ENCODE results near the gene HIP1.
"Not testable (repeated sequence)": the region's sequence is repeated elsewhere in the genome, so short reads cannot be mapped to it uniquely, and the experiment has no call there.

The HIP1 gene

GRCh38 chr7:75771224-75771623, 32.5 kb upstream of the HIP1 start:
- TF ChIP-seq CTCF (IDR thresholded peaks at IDR 0.05; ENCODE audit: low read depth, low read length, missing control alignments) = no peak
- no peak overlapping the region for H3K4me3 ChIP-seq (ENCODE audit: low read depth, low read length)

DNA sequence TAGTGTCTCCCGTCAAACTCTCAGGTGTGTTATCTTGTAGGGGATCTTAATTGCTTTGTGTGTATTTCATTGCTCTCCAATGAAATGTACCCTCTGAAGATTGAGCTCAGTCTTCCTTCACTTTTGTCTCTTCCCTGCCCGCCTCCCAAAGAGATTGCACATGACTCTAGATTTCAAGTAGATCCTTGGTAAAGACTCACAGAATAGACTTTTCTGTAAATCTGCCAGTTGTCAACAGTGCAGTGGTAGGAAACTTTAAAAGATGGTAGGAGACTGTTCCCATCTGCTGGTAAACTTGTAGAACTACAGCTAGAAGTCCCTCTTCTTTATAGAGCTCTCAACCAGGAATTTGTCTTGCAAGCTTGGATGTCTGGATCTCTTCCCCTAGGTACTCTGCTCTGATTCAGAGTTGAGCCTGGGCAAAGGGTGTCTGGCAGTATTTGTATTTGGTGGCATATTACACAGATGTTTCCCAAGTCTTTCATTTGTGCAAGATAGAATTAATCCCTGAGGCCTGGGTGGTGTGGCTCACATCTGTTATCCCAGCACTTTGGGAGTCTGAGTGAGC, 23.7 kb upstream of the HIP1 start:
- no peak for DNase-seq (ENCODE audit: low read depth)
- H3K4me3 ChIP-seq (ENCODE audit: low read depth, low read length) = no peak overlapping the region
- TF ChIP-seq CTCF (IDR thresholded peaks at IDR 0.05; ENCODE audit: low read depth, low read length, missing control alignments) = peak; percentile 79

More at GRCh38 chr7:75771224-75771623, 32.5 kb upstream of the HIP1 start:
- no peak for DNase-seq (ENCODE audit: low read depth)

GRCh38 chr7:75761801-75762200, 23.1 kb upstream of the HIP1 start:
- not testable (repeated sequence) for H3K4me3 ChIP-seq (ENCODE audit: low read depth, low read length); DNase-seq (ENCODE audit: low read depth)

DNA sequence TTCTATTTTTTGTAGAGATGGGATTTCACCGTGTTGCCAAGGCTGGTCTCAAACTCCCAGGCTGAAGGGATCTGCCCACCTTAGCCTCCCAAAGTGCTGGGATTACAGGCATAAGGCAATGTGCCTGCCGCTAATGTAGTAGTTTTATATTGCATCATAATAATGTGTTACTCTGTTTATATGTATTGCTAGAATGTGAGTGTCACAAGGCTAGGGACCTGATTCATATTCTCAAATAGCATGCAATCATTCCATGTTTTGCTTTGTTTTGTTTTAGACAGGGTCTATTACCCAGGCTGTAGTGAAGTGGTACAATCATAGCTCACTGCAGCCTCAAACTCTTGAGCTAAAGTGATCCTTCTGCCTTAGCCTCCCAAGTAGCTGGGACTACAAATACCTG, 19.8 kb upstream of the HIP1 start:
- no peak overlapping the region for H3K4me3 ChIP-seq (ENCODE audit: low read depth, low read length)
- TF ChIP-seq CTCF (IDR thresholded peaks at IDR 0.05; ENCODE audit: low read depth, low read length, missing control alignments) = no peak
- DNase-seq (ENCODE audit: low read depth) = no peak

GRCh38 chr7:75757860-75758259, 19.1 kb upstream of the HIP1 start:
- no peak for TF ChIP-seq CTCF (IDR thresholded peaks at IDR 0.05; ENCODE audit: low read depth, low read length, missing control alignments)
- H3K4me3 ChIP-seq (ENCODE audit: low read depth, low read length) = no peak overlapping the region
- DNase-seq (ENCODE audit: low read depth) = no peak

- DNase-seq (ENCODE audit: low read depth) = no peak
- H3K4me3 ChIP-seq (ENCODE audit: low read depth, low read length) = no peak overlapping the region
- peak; percentile 45 for TF ChIP-seq CTCF (IDR thresholded peaks at IDR 0.05; ENCODE audit: low read depth, low read length, missing control alignments)
Observed at GRCh38 chr7:75756991-75757676, 18.4 kb upstream of the HIP1 start.

- TF ChIP-seq CTCF (IDR thresholded peaks at IDR 0.05; ENCODE audit: low read depth, low read length, missing control alignments) = no peak
- no peak for DNase-seq (ENCODE audit: low read depth)
- no peak overlapping the region for H3K4me3 ChIP-seq (ENCODE audit: low read depth, low read length)
Observed at GRCh38 chr7:75756206-75756990, 17.7 kb upstream of the HIP1 start.

Data from GM12864 (cell line).